Smooth muscle cell (in vitro differentiated cells): ENCODE measurements around the gene SLC25A11. TPM values are rescaled to one million over a fixed set of nuclear protein-coding genes. Genes with fewer than 3 reads are reported as not detected.

Experiments
- DNase-seq: peaks from one replicate; lab custom pipeline; 2025; ENCODE audit not compliant: unreplicated experiment; lab: John Stamatoyannopoulos, UW
- H2AFZ ChIP-seq: fragments of 200-600 bp; sonication (generic); 2 replicates; pipeline ENCODE4 v1.6.0; 2016; ENCODE audit warnings: antibody characterized with exemption, low read depth, mild to moderate bottlenecking
- H3F3A ChIP-seq: fragments of 200-600 bp; sonication (generic); 2 replicates; pipeline ENCODE4 v1.6.0; 2017; ENCODE audit warnings: antibody characterized with exemption, low read depth
- H3K27ac ChIP-seq: fragments of 200-600 bp; sonication (generic); 2 replicates; pipeline ENCODE4 v1.5.1; 2016; ENCODE audit warnings: low read depth, mild to moderate bottlenecking
- H3K27me3 ChIP-seq: fragments of 200-600 bp; sonication (generic); 2 replicates; pipeline ENCODE4 v1.6.1; 2016; ENCODE audit warnings: low read depth, mild to moderate bottlenecking
- H3K36me3 ChIP-seq: fragments of 200-600 bp; sonication (generic); 2 replicates; pipeline ENCODE4 v1.5.1; 2016; ENCODE audit warnings: low read depth
- H3K4me1 ChIP-seq: fragments of 200-600 bp; sonication (generic); 2 replicates; pipeline ENCODE4 v1.5.1; 2016; ENCODE audit warnings: low read depth
- H3K4me2 ChIP-seq: fragments of 200-600 bp; sonication (generic); 2 replicates; pipeline ENCODE4 v1.6.0; 2016; ENCODE audit warnings: mild to moderate bottlenecking
- H3K4me3 ChIP-seq: fragments of 200-600 bp; sonication (generic); 2 replicates; pipeline ENCODE4 v1.5.1; 2016; ENCODE audit warnings: mild to moderate bottlenecking
- H3K79me2 ChIP-seq: fragments of 200-600 bp; sonication (generic); 2 replicates; pipeline ENCODE4 v1.6.0; 2016; ENCODE audit warnings: low read depth, mild to moderate bottlenecking
- H3K9ac ChIP-seq: fragments of 200-600 bp; sonication (generic); 2 replicates; pipeline ENCODE4 v1.6.0; 2016; ENCODE audit warnings: low read depth
- H3K9me3 ChIP-seq: fragments of 200-600 bp; sonication (generic); replicated peaks from 2 replicates; pipeline ENCODE4 v1.5.1; 2016; ENCODE audit warnings: low read depth
- H4K20me1 ChIP-seq: fragments of 200-600 bp; sonication (generic); 2 replicates; pipeline ENCODE4 v1.6.0; 2016; ENCODE audit warnings: low read depth
- CTCF ChIP-seq: fragments of 200-600 bp; sonication (generic); IDR thresholded peaks from 2 replicates; pipeline ENCODE4 v1.5.1; 2017; ENCODE audit warnings: borderline replicate concordance, mild to moderate bottlenecking, antibody characterized with exemption; ENCODE audit not compliant: insufficient read depth, poor library complexity, severe bottlenecking
- WGBS: methylation state at CpG from one replicate; pipeline ENCODE4 v1.1.7; 2016; ENCODE audit warnings: low lambda C conversion rate; 5-methylcytosine and 5-hydroxymethylcytosine counted together
- polyA plus RNA-seq: library from polyadenylated mRNA; unstranded; fragments of >200 nt; fragmentation: Nextera tagmentation; extraction: Ambion mirVana; gene quantifications from 2 replicates; pipeline ENCODE4 v1.2.1, GENCODE V29; 2016
- total RNA-seq: library from RNA; depleted of rRNA; stranded (reverse); fragments of >200 nt; gene quantifications from 2 replicates; pipeline ENCODE4 v1.2.3, GENCODE V29; 2014

The SLC25A11 gene
- total and polyA plus RNA-seq, 2 experiments from 2014 or later: 29.9 to 67.5 TPM

- H3K9me3 ChIP-seq: no peaks in the 10 kb centered on the region
- H3K4me3 ChIP-seq: no peak overlapping the region
- H3K36me3 ChIP-seq: no peaks in the 10 kb centered on the region
- no peak overlapping the region for H2AFZ ChIP-seq
- peaks cover 3% of the 10 kb centered on the region for H3F3A ChIP-seq
- no peak overlapping the region for H3K27ac ChIP-seq
- no peaks in the 10 kb centered on the region for H3K27me3 ChIP-seq
- peaks cover 49% of the 10 kb centered on the region for H4K20me1 ChIP-seq
- peaks cover 24% of the 10 kb centered on the region for H3K79me2 ChIP-seq
- no peak for TF ChIP-seq CTCF
- peaks cover 5% of the 10 kb centered on the region for H3K4me1 ChIP-seq
- DNase-seq: no peak
- WGBS: 92% methylated on average over 9 of the region's 9 CpGs
- no peak overlapping the region for H3K9ac ChIP-seq
- H3K4me2 ChIP-seq: no peak overlapping the region
These were observed 34.3 kb upstream of the SLC25A11 start for GRCh38 chr17:4974115-4974670.

GRCh38 chr17:4973256-4974114 is 33.6 kb upstream of the SLC25A11 start:
- Histone ChIP-seq H3K36me3 (no peaks in the 10 kb centered on the region), H3K9me3 (no peaks in the 10 kb centered on the region)

GRCh38 chr17:4972752-4973151 is 32.9 kb upstream of the SLC25A11 start:
- Histone ChIP-seq H3K9me3 (no peaks in the 10 kb centered on the region), H3K9ac (no peak overlapping the region)
- TF ChIP-seq CTCF: no peak

More at GRCh38 chr17:4973256-4974114, 33.6 kb upstream of the SLC25A11 start:
- Histone ChIP-seq H2AFZ (no peak overlapping the region), H3K27me3 (no peaks in the 10 kb centered on the region), H3K4me3 (no peak overlapping the region), H3K79me2 (peaks cover 24% of the 10 kb centered on the region), H4K20me1 (peaks cover 49% of the 10 kb centered on the region), H3K27ac (no peak overlapping the region), H3K9ac (no peak overlapping the region), H3K4me1 (peaks cover 5% of the 10 kb centered on the region), H3K4me2 (no peak overlapping the region), H3F3A (peaks cover 3% of the 10 kb centered on the region)
- no peak for DNase-seq
- WGBS: 96% methylated on average over 10 of the region's 10 CpGs
- no peak for TF ChIP-seq CTCF

More at GRCh38 chr17:4972752-4973151, 32.9 kb upstream of the SLC25A11 start:
- peaks cover 49% of the 10 kb centered on the region for H4K20me1 ChIP-seq
- H3K36me3 ChIP-seq: no peaks in the 10 kb centered on the region
- no peak overlapping the region for H3K4me3 ChIP-seq
- no peak overlapping the region for H3K4me2 ChIP-seq
- peaks cover 24% of the 10 kb centered on the region for H3K79me2 ChIP-seq
- no peak for DNase-seq
- peaks cover 3% of the 10 kb centered on the region for H3F3A ChIP-seq
- peaks cover 5% of the 10 kb centered on the region for H3K4me1 ChIP-seq
- H2AFZ ChIP-seq: no peak overlapping the region
- H3K27ac ChIP-seq: no peak overlapping the region
- H3K27me3 ChIP-seq: no peaks in the 10 kb centered on the region
- WGBS: 48% methylated on average over 10 of the region's 12 CpGs
